ENCODE measurements around the gene MRTFA. TPM values are rescaled to one million over a fixed set of nuclear protein-coding genes. Genes with fewer than 3 reads are reported as not detected.
A peak's percentile ranks its signal among the peaks of the same experiment; 100 is the strongest.

The MRTFA gene
- total RNA-seq, 1 experiment from 2014 or later, result 52.7 TPM

GRCh38 chr22:40535642-40536041 is 100.9 kb downstream of the MRTFA start:
- TF ChIP-seq CTCF (IDR thresholded peaks at IDR 0.05; ENCODE audit: unreplicated experiment), result no peak
- ChIA-PET POLR2A (interaction anchor here (0.7 to 4.1 kb wide), 8 partner anchors 11 to 126 kb away, joined by 3 to 27 read pairs (median 12); no protein-coding TSS in a partner anchor), CTCF (interaction anchor here (0.7 to 2.8 kb wide), 2 partner anchors 11 to 68 kb away, joined by 3 to 16 read pairs; no protein-coding TSS in a partner anchor)
- Mint-ChIP-seq H3K27ac (ENCODE audit: low read depth, unreplicated experiment) (peak overlapping the region; percentile 24), H3K4me1 (ENCODE audit: insufficient read depth, unreplicated experiment) (peaks cover 42% of the 10 kb centered on the region), H3K9me3 (ENCODE audit: unreplicated experiment) (no peaks in the 10 kb centered on the region), H3K4me3 (ENCODE audit: unreplicated experiment) (no peak overlapping the region), H3K36me3 (ENCODE audit: insufficient read depth, unreplicated experiment) (peaks cover 4% of the 10 kb centered on the region), H3K27me3 (ENCODE audit: insufficient read depth, unreplicated experiment) (no peaks in the 10 kb centered on the region)
- no TSS peak for BruUV-seq (replicated peaks)
- intact Hi-C loops (cut with micrococcal nuclease), result no loop called here
- no peak for DNase-seq (ENCODE audit: unreplicated experiment)

DNA sequence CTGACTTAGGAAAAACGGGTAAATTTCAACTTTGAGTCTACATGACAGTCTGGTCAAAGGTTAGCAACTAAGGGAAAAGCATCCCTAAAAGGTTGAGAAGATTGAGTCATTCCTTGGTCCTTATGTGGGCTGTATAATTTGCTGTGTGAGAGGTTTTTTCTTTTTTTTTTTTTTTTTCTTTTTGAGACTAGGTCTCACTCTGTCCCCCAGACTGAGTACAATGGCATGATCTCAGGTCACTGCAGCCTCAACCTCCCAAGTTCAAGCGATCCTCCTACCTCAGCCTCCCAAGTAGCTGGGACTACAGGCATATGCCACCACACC is 101.4 kb downstream of the MRTFA start:
- ChIA-PET POLR2A (interaction anchor here (0.7 to 4.1 kb wide), 12 partner anchors 11 to 127 kb away, joined by 3 to 27 read pairs (median 12); partner anchors contain the start of gene MRTFA), CTCF (interaction anchor here (0.7 to 2.8 kb wide), 2 partner anchors 11 to 68 kb away, joined by 3 to 16 read pairs; no protein-coding TSS in a partner anchor)
- peaks cover 38% of the 10 kb centered on the region for H3K4me1 Mint-ChIP-seq (ENCODE audit: insufficient read depth, unreplicated experiment)
- H3K4me3 Mint-ChIP-seq (ENCODE audit: unreplicated experiment), result no peak overlapping the region
- H3K36me3 Mint-ChIP-seq (ENCODE audit: insufficient read depth, unreplicated experiment), result peaks cover 8% of the 10 kb centered on the region
- BruUV-seq (replicated peaks), result no TSS peak
- no peaks in the 10 kb centered on the region for H3K27me3 Mint-ChIP-seq (ENCODE audit: insufficient read depth, unreplicated experiment)
- H3K9me3 Mint-ChIP-seq (ENCODE audit: unreplicated experiment), result no peaks in the 10 kb centered on the region
- no peak for TF ChIP-seq CTCF (IDR thresholded peaks at IDR 0.05; ENCODE audit: unreplicated experiment)
- DNase-seq (ENCODE audit: unreplicated experiment), result no peak
- intact Hi-C loops (cut with micrococcal nuclease), result no loop called here
- H3K27ac Mint-ChIP-seq (ENCODE audit: low read depth, unreplicated experiment), result peak overlapping the region; percentile 24

DNA sequence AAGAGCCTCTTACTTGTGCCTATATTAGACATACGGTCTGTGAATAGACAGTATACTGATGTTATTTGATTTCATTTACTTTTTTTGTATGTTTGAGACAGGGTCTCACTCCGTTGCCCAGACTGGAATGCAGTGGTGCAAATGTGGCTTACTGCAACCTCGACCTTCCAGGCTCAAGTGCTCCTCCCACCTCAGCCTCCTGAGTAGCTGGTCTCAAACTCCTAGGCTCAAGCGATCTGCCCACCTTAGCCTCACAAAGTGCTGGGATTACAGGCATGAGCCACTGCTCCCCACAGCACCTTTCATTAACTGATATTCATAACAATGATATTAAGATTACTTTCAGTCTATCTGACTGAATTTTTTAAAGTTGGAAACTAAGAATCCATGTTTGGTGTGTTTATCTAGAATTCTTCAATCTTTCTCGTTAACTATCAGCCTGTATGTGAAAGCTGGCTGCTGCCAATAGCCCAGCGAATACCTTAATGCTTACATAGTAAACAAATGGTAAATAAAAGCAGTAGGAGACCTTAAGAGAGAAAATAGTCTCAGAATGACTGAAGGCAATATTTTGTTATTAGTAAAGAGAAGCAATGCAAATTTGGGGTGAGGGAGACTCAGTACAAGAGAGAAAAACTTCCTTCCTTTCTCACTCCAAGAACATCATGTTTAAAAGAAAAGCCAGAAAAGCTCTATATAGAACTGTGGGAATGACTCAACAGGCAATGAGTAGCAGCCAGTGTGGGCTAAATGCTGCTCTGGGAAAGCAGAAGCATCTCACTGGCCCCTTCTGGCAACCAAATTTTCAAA is 101.9 kb downstream of the MRTFA start:
- no peak for TF ChIP-seq CTCF (IDR thresholded peaks at IDR 0.05; ENCODE audit: unreplicated experiment)
- H3K27me3 Mint-ChIP-seq (ENCODE audit: insufficient read depth, unreplicated experiment), result no peaks in the 10 kb centered on the region
- peak overlapping the region; percentile 24 for H3K27ac Mint-ChIP-seq (ENCODE audit: low read depth, unreplicated experiment)
- intact Hi-C loops (cut with micrococcal nuclease), result no loop called here
- no peaks in the 10 kb centered on the region for H3K9me3 Mint-ChIP-seq (ENCODE audit: unreplicated experiment)
- H3K4me1 Mint-ChIP-seq (ENCODE audit: insufficient read depth, unreplicated experiment), result peaks cover 36% of the 10 kb centered on the region
- ChIA-PET POLR2A (interaction anchor here (0.6 to 5.1 kb wide), 25 partner anchors 9 to 225 kb away, joined by 3 to 31 read pairs (median 9); partner anchors contain the start of gene MRTFA), CTCF (interaction anchor here (0.6 to 2.8 kb wide), 5 partner anchors 10 to 226 kb away, joined by 3 to 16 read pairs (median 4); no protein-coding TSS in a partner anchor)
- no peak overlapping the region for H3K4me3 Mint-ChIP-seq (ENCODE audit: unreplicated experiment)
- DNase-seq (ENCODE audit: unreplicated experiment), result peak; percentile 59
- BruUV-seq (replicated peaks), result no TSS peak
- H3K36me3 Mint-ChIP-seq (ENCODE audit: insufficient read depth, unreplicated experiment), result peaks cover 8% of the 10 kb centered on the region

GRCh38 chr22:40533712-40534378 is 102.7 kb downstream of the MRTFA start:
- H3K9me3 Mint-ChIP-seq (ENCODE audit: unreplicated experiment), result no peaks in the 10 kb centered on the region
- peaks cover 36% of the 10 kb centered on the region for H3K4me1 Mint-ChIP-seq (ENCODE audit: insufficient read depth, unreplicated experiment)
- H3K27me3 Mint-ChIP-seq (ENCODE audit: insufficient read depth, unreplicated experiment), result no peaks in the 10 kb centered on the region

More at GRCh38 chr22:40533712-40534378, 102.7 kb downstream of the MRTFA start:
- BruUV-seq (replicated peaks), result no TSS peak
- POLR2A ChIA-PET, result interaction anchor here (0.6 to 5.1 kb wide), 32 partner anchors 8 to 285 kb away, joined by 3 to 31 read pairs (median 7); partner anchors contain the start of genes ADSL, MRTFA and SLC25A17
- Mint-ChIP-seq H3K4me3 (ENCODE audit: unreplicated experiment) (peak overlapping the region; percentile 68), H3K27ac (ENCODE audit: low read depth, unreplicated experiment) (peak overlapping the region; percentile 24), H3K36me3 (ENCODE audit: insufficient read depth, unreplicated experiment) (peaks cover 8% of the 10 kb centered on the region)
- CTCF ChIA-PET, result interaction anchor here (0.6 to 2.8 kb wide), 8 partner anchors 10 to 1414 kb away, joined by 3 to 16 read pairs (median 4); no protein-coding TSS in a partner anchor
- intact Hi-C loops (cut with micrococcal nuclease), result no loop called here
- TF ChIP-seq CTCF (IDR thresholded peaks at IDR 0.05; ENCODE audit: unreplicated experiment), result no peak
- DNase-seq (ENCODE audit: unreplicated experiment), result peak; percentile 87
